Ramos (cell line): Measurements from ENCODE around the gene DTNBP1.

ENCODE experiments used
- in situ Hi-C: fragments of 300-500 bp; cut with MboI; formaldehyde crosslinking; loops from one replicate; pipeline ENCODE4 v1.14.3; 2022; ENCODE audit warnings: low sequenced_read_pairs; ENCODE audit not compliant: unreplicated experiment

The DTNBP1 gene

DNA sequence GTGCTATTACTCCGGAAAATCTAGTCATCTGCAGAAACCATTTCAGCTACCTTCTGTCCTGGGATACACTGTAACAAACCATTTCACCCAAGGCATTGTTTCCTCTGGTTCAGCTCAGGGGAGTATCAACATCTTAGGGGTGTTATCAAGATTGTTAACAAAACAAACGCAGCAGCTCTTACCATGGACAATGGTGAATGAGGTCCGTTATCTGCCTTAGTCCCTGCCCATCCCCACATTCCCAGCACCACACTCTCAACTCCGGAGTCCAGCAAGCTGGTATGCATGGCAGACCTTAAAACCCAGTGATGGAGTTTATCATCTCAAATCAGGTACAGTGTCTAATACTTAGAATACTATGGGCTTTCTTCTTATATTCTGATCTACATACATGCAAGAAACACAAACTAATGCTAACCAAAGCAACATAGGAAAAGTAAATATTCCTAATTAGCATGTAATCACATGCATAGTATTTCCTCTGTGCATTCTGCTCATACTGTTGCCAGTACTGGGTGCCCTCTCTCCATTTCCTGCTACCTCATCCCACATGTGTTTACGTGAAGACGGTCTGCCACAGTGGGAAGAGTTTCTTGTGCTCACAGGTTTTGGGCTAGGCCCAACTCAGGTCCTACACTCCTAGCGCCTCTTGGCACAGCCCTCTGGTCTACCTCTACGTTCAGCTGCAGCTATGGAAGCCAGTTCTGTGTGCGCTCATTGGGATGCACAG is 123.9 kb downstream of the DTNBP1 start:
- in situ Hi-C loops: no loop called here

DNA sequence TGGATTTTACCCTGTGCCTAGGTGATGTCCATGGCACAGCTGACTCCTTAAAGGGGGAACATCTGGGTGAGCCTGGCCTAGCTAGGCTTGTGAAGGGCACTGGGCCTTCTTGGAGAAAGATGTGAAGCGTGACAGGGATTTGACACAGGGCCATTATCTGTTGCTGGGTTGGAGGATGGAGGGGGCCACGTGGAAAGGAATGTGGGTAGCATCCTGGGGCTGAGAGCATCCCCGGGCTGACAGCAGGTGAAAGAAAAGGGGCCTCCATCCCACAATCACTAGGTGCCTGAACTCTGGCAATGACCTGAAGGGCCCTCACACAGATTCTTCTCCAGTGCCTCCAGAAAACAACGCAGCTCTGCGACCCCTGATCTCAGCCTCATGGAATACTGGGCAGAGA is 124.7 kb downstream of the DTNBP1 start:
- in situ Hi-C loops: no loop called here

DNA sequence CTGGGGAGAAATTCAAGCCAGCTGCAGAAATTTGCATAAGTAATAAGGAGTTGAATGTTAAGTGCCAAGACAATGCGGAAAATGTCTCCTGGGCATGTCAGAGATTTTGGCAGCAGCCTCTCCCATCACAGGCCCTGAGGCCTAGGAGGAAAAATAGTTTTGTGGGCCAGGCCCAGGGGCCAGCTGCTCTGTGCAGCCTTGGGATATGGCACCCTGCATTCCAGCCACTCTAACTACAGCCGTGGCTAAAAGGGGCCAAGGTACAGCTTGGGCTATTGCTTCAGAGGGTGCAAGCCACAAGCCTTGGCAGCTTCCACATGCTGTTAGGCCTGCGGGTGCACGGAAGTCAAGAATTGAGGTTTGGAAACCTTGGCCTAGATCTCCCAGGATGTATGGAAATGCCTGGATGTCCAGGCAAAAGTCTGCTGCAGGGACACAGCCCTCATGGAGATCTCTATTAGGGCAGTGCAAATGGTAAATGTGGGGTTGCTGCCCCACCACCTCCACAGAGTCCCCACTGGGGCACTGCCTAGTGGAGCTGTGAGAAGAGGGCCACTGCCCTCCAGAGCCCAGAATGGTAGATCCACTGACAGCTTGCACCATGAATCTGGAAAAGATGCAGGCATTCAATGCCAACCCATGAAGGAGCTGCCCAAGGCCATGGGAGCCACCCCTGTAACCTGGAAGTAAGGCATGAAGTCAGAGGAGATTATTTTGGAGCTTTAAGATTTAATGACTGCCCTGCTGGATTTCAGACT is 126.5 kb downstream of the DTNBP1 start:
- in situ Hi-C loops: no loop called here

DNA sequence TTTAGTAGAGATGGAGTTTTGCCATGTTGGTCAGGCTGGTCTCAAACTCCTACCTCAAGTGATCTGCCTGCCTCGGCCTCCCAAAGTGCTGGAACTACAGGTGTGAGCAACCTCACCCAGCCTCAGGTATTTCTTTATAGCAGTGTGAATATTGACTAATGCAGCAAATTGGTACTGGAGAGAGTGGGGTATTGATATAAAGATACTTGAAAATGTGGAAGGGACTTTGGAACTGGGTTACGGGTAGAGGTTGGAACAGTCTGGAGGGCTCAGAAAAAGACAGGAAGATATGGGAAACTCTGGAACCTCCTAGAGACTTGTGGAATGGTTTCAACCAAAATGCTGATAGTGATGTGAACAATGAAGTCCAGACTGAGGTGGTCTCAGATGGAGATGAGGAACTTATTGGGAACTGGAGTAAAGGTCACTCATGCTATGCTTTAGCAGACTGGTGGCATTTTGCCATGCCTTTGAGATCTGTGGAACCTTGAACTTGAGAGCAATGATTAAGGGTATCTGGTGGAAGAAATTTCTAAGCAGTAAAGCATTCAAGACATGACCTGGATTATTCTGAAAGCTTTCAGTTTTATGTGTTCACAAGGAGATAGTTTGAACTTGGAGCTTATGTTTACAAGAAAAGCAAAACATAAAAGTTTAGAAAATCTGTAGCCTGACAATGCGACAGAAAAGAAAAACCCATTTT is 127.2 kb downstream of the DTNBP1 start:
- in situ Hi-C loops: no loop called here

DNA sequence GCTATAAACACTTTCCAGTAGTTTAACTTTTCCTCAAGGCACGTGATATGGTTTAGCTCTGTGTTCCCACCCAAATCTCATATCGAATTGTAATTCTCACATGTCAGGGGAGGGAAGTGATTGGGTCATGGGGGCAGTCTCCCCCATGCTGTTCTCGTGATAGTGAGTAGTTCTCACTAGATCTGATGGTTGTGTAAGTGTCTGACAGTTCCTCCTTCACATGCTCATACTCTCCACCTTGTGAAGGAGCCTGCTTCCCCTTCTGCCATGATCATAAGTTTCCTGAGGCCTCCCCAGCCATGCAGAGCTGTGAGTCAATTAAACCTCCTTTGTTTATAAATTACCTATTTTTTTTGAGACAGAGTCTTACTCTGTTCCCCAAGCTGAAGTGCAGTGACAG is 127.9 kb downstream of the DTNBP1 start:
- in situ Hi-C loops: no loop called here

DNA sequence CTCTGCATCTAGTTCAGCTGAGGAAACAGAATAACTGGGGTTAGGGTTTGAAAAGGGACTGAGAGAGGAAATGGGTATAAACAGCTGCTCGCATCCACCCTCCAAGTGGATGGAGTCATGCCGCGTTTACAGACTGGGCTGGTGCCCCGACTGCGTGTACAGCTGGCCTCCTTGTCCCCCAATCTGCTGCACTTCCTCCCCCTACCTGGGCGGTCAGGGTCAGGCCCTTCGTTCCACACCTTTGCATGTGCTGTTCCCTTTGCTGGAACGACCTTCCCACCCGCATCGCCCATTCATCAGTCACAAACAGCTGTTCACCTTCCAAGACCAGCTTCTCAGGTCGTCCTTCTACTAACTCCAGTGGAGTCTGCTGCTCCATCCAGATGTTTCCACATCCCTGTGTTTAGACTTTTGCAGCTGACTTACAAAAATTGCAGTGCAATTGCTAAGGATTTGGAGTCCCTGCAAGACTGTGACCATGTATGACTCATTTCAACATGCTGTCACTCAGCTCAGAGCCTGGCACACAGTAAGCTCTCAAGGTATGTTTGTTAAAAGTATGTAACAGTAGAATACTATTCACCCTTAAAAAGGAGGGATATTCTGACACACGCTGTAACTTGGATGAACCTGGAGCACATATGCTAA is 129.3 kb downstream of the DTNBP1 start:
- in situ Hi-C loops: no loop called here

DNA sequence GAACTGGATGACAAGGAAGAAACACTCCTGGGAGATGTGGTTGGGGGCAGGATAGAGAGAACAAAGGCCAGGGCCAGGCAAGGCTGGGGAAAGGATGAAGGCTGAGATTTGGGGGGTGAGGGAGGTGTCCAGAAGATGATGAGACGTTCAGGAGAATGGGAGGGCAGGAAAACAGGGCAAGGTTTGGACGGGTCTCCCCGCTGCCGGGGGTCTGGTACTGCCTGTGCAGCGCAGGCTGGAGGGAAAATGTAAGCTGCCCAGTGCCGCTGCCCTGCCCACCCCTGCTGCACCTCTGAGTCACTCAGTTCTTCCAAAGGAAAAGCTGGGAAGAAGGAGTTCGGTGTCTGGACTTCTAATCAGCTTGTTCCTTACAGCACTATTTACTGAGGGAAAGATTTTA is 130.9 kb downstream of the DTNBP1 start:
- in situ Hi-C loops: no loop called here

DNA sequence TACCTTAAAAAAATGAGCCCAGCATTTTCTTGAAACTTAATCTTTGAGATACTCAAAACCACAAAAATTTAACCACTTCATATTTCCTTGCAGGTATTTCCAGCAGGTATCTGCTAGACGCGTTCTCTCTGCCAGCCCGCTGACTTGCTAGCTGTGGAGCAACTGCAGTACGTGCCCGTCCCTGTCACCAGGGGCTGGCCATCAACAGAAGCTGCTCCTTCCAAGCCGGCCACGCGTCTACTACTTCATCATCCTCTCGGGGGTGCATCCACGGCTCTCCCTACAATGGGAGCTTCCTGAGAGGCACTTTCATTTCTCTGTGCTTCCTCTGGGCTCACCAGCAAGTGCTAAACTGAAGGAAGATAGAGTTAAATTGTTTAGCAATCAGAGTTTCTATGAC is 132.4 kb downstream of the DTNBP1 start:
- in situ Hi-C loops: no loop called here

DNA sequence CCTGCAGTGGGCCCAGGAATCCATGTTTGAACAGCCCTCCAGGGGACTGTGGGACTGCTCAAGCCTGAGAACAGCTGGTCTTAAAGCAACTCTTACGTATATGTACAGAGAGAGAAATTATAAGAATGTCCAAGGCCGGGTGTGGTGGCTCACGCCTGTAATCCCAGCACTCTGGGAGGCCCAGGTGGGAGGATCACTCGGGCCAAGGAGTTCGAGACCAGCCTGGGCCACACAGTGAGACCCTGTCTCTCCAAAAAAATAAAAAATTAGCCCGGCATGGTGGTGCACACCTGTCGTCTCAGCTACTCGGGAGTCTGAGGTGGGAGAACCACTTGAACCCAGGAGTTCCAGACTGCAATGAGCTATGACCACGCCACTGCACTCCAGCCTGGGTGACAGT is 134.0 kb downstream of the DTNBP1 start:
- in situ Hi-C loops: no loop called here

DNA sequence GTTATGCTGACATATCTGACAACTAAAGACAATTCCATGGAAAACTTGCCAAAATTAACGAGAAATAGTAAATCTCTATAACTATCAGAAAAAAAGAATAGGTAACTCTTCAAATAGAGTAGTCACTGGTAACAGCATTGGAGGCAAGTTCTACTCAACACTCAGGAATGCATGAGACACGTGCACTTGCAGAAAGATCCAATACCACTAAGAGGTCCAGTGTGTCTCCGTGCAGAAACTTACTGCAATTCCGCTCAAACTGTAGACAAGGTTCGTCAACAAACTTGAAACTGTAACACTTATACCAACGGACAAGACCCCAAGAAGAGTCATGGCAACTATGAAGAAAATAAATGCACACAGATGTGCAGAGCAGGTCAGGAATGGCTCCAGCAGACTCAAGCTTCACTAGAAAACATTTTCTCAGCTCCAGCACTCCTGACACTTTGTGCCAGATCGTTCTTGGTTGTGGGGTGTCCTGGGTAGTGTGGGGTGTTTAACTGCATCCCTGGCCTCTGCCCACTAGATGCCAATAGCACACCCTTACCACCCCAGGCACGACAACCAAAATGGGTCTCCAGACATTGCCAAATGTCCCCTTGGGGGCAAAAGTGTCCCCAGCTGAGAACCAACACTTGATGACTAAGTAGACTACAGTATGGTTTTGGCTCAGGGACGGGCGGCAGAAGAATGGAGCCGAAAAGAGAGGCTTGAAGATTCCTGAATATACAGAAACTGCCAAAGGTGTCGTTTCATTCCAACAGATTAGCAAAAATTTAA is 134.8 kb downstream of the DTNBP1 start:
- in situ Hi-C loops: no loop called here

DNA sequence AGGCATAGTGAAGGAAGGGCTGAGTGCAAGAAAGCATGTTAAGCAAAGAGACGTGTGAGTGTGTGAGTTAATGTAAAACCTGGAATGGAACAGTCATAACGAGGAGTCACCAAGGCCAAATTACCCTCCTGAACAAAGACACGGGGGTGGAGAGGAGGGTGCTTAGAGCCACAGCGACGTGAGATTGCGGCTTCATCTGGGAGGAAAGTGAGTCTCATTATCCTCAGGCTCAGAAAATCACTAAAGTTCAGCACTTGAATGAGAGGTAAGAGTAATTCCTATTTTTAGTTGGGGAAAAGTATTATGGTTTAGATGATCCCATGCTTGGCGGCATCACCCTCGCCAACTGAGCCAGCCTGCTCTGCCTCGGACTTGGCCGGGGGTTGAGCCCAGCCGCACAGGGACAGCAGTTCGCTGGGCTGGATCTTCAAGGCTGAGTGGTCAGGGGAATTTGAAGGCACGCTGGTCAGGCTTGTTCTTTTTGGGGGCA is 136.6 kb downstream of the DTNBP1 start:
- in situ Hi-C loops: no loop called here

DNA sequence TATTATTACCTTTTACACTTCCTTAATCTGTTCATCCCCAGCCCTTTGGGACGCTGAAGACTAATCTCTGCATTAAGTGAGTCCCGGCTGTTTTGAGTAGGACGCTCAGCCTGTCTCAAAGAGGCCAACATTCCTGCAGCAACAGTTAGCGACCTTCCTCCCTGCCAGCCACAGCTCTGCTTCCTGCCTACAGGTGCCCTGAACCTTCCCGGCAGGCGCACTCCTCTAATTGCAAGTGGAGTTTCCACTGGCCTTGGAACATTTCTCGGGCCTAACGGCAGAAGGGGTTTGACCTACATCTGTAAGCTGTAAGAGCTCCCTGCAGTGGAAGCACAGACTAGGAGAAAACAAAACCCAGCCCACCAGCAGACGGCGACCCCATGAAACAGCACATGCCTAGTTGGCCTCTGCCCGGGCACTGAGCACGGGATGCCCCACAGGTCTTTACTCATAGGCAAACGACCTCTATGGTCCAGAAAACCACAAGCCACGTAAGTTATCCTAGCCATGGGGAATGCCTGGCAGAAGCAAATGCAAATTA is 137.9 kb downstream of the DTNBP1 start:
- in situ Hi-C loops: no loop called here

DNA sequence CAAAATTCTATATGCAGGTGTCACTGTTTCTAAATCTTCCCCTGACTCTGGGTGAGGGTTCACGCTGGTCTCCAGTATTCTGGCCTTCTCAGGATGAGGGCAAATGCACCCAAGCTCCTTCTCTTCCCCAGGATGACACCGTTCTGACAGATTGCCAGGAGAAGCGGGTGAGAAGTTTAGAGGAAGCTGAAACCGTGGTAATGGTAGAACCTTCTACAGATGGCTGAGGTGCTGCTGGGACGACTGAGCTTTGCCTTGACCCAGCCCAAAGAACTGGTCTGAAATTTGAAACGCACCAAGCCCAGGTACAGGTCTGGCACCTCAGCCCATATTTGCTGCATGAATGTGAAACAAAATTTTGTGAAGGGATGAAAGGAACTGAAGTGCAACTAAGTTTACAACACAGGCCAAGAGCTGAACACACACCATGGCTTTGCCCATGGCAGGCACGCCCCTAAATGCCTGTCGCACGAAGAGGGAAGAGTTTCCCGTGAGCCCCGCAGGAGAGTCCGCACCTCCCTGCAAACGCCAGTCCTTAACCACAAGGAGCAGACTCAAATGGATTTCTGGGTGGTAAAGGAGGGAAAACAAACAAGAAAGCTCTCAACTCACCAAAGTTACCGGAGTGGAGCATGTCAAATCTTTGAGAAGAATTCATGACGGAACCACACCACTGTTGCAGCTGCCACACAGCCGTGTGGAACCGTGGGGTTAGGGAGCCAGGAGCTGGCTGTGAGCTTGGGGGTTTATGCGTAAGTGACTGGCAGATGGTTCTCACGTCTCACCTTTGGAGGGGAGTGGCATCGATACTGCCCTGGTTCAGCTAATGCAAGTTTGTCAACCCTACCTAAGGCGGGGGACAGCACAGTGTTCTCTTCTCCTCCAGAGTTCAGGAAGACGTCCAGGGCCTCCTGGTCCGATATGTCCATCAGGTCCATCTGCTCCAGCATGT is 138.9 kb downstream of the DTNBP1 start:
- in situ Hi-C loops: no loop called here

DNA sequence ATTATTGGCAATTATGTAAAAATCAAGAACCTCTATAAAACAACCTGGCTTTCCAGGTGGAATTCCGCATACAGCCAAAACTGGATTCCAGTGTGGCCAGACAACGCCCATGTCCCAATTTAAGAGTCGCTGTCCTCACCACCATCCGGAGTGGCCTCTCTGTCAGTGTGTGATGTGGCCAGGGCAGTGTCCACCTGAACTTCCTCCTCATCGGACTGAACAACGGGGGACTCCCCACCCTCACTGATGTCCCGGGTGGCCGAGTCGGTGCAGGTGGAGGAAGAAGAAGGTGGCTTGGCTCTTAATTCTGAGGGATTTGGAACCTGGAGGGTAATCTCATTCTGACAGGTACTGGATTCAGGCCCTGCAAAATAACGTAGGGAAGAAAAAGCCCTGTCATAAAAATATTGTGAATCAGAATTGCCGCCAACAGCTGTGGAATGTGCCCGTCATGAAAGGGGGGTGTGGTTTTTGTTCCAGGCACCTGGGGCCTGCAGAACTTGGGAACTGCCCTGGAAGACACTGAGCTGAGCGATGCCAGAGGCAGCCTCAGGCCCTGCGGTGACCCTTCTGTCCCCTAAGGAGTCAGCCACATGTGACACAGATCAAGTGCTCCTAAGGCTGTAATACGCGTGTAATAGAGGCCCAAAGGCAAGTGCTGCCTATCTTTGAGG is 139.8 kb downstream of the DTNBP1 start:
- in situ Hi-C loops: no loop called here

DNA sequence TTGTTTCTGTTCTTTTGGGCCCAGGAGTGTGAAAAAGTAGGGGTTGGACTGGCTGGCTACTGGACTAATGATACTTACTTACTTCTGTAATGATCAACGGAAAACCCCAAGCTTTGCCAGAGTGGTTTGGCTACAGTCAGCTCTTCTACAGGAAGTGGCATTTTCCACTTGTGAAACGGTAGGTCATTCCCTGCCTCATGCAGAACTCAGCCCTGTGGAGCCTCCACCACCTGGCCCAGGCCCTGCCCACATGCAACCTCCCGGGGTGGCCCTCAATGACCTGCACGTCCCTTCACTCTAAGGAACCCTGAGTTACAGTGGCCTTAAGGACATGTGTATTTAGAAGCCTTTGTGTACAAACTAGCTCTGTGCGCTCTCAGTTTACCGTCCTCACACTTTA is 140.4 kb downstream of the DTNBP1 start:
- in situ Hi-C loops: no loop called here

DNA sequence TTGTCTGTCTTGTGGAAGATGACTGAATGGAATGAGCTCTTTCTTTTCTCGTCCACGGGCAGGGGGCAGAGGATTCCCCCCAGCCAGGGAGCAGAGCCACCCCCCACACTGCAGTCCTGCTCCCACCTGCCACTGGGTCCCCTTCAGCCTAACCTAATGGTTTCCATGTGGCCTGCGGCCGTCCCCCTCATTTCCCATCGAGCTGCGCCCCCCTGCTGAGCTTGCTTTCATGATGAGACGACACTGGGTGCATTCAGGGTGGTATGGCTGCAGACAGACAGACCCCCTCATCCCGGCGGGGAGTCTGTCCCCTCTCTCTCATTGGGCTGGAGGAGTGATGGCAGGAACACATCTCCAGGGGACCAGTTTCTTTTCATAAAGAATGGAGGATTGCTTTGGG is 140.8 kb downstream of the DTNBP1 start:
- in situ Hi-C loops: no loop called here

DNA sequence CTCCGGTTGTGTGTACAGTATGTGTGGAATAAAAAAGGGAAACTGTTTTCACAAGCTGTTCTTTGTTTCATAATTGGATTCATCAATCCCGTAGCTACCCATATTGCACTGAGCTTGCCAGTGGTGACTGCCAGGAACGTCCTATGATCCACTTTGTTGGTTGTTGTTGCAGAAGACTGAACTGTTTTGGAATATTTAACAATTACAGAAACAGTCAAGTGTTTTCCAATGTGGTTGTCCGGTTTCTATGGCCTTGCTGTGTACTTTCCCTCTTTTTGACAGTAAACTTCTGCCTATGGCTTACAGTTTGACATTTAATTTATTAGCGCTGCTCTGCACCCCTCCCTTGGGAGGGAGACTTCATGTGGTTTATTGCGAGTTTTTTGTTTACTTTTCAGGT is 141.2 kb downstream of the DTNBP1 start:
- in situ Hi-C loops: no loop called here

DNA sequence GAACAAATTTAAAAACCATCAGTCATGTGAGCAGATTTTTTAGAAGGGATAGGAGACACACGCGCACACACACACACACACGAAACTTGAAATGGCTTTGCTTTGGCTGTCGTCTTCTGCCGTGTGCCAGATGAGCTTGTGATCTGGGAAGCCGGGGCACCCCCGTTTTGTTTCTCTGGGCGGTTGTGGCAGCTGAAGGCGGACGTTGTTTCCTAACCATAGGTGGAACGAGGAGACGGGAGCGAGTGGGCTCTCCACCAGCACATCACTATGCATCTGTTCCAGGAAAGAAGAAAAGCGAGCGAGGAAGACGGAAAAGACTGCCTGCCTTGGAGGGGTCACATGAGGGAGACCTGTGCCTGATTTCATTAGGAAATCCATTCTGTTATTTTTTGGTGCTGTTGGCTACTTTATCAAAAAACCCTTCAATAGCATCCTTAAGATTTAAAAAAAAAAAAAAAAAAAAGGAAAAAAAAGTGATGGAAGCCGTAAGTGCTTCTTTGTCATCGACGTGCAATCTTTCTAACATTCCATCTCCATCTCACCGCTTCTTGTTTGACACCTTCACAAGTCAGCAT is 142.1 kb downstream of the DTNBP1 start:
- in situ Hi-C loops: no loop called here
